NB4 (cell line): Measurements from ENCODE around the gene RBMS1.

ENCODE experiments used
- DNase-seq: peaks from one replicate; pipeline ENCODE4 v3.0.0; 2010; ENCODE audit warnings: low read depth
- H3K4me3 ChIP-seq: one replicate; pipeline ENCODE4 v1.5.1; 2011; ENCODE audit warnings: mild to moderate bottlenecking, low read depth, low read length, moderate library complexity
- CTCF ChIP-seq: IDR thresholded peaks from one replicate; pipeline ENCODE4 v1.5.1; 2012; ENCODE audit warnings: low read depth, low read length
- MYC ChIP-seq: IDR thresholded peaks from 2 replicates; pipeline ENCODE4 v1.6.1; 2011; ENCODE audit warnings: low read depth, low read length
- POLR2A ChIP-seq: IDR thresholded peaks from 2 replicates; pipeline ENCODE4 v1.6.1; 2011; ENCODE audit warnings: mild to moderate bottlenecking; ENCODE audit not compliant: insufficient read length; ENCODE audit errors: extremely low read depth
- TF ChIP-seq, protein P1 (sequence below): IDR thresholded peaks from 2 replicates; pipeline ENCODE4 v1.6.1; 2011; ENCODE audit warnings: low read depth, low read length

The RBMS1 gene

DNA sequence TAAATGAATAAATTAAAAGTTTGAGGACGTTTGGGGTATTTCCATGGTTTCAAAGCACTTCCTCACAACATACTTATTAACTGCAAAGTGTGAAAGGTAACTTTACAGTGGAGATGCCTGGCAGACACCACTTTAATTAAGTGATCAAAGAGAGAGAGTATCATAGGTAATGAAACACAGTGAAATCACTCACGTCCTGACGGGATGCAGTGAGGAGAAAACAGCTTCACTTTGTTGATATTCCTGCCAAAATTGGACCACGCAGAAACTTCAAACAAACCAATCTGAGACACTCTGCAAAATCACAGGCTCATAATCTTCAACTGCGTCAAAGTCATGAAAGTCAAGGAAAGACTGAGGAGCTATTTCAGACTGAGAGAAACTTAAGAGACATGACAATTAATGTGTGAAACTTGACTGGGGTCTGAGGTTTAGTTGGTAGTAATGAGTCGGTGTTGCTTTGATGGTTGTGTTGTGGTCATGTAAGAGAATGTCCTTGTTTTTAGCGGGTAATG is 227.5 kb downstream of the RBMS1 start:
- TF ChIP-seq, protein P1, sequence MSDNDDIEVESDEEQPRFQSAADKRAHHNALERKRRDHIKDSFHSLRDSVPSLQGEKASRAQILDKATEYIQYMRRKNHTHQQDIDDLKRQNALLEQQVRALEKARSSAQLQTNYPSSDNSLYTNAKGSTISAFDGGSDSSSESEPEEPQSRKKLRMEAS, result no peak
- no peak for TF ChIP-seq POLR2A
- no peak for TF ChIP-seq CTCF
- TF ChIP-seq MYC, result no peak

GRCh38 chr2:160264308-160264707 is 229.3 kb downstream of the RBMS1 start:
- no peak for TF ChIP-seq CTCF
- no peak for TF ChIP-seq POLR2A
- TF ChIP-seq, protein P1, result no peak
- TF ChIP-seq MYC, result no peak
- no peak overlapping the region for H3K4me3 ChIP-seq
- no peak for DNase-seq

More for the DNA sequence above, 227.5 kb downstream of the RBMS1 start:
- no peak for DNase-seq
- no peak overlapping the region for H3K4me3 ChIP-seq

GRCh38 chr2:160261732-160262131 is 231.9 kb downstream of the RBMS1 start:
- no peak overlapping the region for H3K4me3 ChIP-seq
- TF ChIP-seq, protein P1, result no peak
- TF ChIP-seq CTCF, result no peak
- no peak for TF ChIP-seq POLR2A
- TF ChIP-seq MYC, result no peak
- DNase-seq, result no peak

- TF ChIP-seq, protein P1, result no peak
- TF ChIP-seq POLR2A (no peak), CTCF (no peak), MYC (no peak)
- DNase-seq, result no peak
- no peak overlapping the region for H3K4me3 ChIP-seq
Measured at GRCh38 chr2:160258492-160258805, 235.2 kb downstream of the RBMS1 start.

- TF ChIP-seq CTCF (no peak), POLR2A (no peak), MYC (no peak)
- TF ChIP-seq, protein P1, result no peak
- H3K4me3 ChIP-seq, result no peak overlapping the region
- DNase-seq, result no peak
Measured at GRCh38 chr2:160257743-160258491, 235.7 kb downstream of the RBMS1 start.
